Measurements from ENCODE around the gene ZNF488. TPM values are rescaled to one million over a fixed set of nuclear protein-coding genes. Genes with fewer than 3 reads are reported as not detected.
A peak's percentile ranks its signal among the peaks of the same experiment; 100 is the strongest.

Gene ZNF488
- total and polyA plus RNA-seq, 7 donors: 0.16 to 0.82 (median 0.65) TPM; not detected in 3

DNA sequence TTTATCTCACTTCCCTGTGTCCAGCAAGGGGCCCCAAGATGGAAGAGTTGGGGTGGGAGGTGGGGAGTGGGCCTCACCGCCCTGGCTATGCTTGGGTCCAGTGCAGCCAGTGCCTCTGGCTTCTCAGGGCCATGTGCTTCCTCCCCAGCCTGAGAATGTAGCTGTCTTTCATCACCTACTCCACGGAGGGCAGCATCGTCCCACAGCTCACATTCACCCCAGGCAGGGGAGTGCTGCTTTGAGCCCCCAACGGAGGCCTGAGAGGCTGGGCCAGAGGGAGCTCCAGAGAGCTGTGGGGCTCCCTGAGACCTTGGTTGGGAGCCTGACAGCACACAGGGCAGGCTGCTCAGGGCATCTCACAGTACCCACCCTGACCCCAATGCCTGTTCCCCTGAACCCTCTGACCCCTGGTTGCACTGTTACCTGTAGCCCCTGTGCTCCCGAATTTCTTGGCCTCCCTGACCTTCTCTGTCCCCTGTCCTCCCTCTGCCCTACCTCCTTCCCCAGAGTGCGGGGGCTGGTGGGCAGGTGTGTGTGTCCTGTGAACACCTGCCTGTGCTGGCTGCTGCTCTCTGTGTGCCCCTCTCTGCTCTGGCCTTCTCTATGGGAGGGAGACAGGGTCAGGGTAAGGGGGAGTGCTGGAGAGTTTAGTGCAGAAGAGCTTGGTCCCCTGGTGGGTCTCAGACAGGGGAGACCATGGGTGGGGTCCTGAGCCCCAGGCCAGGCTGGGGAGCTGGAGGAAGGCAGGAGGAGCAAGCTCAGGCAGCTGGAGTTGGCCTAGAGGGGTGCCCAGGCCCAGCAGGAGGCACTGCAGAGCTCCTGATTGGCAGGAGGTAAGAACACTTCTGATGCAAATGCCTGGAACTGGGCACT, 19.6 kb upstream of the ZNF488 start:
- Histone ChIP-seq H3K27me3 (no peaks in the 10 kb centered on the region), H3K9me3 (no peaks in the 10 kb centered on the region), H3K27ac (no peak overlapping the region), H3K36me3 (no peaks in the 10 kb centered on the region), H3K4me1 (peaks cover 0 to 21% (median 15%) of the 10 kb centered on the region in 4 donors), H3K4me3 (no peak overlapping the region)
- intact Hi-C loops (cut with DNase I): no loop called here
- TF ChIP-seq POLR2AphosphoS5 (IDR thresholded peaks at IDR 0.05) (no peak), POLR2A (IDR thresholded peaks at IDR 0.05) (no peak), CTCF (IDR thresholded peaks at IDR 0.05) (no peak), EP300 (IDR thresholded peaks at IDR 0.05) (no peak)
- DNase-seq: no peak
- WGBS, 2 donors: 80 to 86% methylated on average over 6 of the region's 6 CpGs

- H3K36me3 ChIP-seq: no peaks in the 10 kb centered on the region
- peak overlapping the region in 1 of 4 donors; percentile 28 for H3K27ac ChIP-seq
- peak; percentile 82 for DNase-seq
- no peaks in the 10 kb centered on the region for H3K9me3 ChIP-seq
- TF ChIP-seq POLR2A (IDR thresholded peaks at IDR 0.05): no peak
- TF ChIP-seq CTCF (IDR thresholded peaks at IDR 0.05): no peak
- H3K4me3 ChIP-seq: no peak overlapping the region
- 70 to 74% methylated on average over 4 of the region's 4 CpGs for WGBS, 2 donors
- intact Hi-C loops (cut with DNase I): no loop called here
- H3K27me3 ChIP-seq: no peaks in the 10 kb centered on the region
- peaks cover 0 to 21% (median 15%) of the 10 kb centered on the region in 4 donors for H3K4me1 ChIP-seq
These were observed 18.7 kb upstream of the ZNF488 start for GRCh38 chr10:47402641-47403301.

DNA sequence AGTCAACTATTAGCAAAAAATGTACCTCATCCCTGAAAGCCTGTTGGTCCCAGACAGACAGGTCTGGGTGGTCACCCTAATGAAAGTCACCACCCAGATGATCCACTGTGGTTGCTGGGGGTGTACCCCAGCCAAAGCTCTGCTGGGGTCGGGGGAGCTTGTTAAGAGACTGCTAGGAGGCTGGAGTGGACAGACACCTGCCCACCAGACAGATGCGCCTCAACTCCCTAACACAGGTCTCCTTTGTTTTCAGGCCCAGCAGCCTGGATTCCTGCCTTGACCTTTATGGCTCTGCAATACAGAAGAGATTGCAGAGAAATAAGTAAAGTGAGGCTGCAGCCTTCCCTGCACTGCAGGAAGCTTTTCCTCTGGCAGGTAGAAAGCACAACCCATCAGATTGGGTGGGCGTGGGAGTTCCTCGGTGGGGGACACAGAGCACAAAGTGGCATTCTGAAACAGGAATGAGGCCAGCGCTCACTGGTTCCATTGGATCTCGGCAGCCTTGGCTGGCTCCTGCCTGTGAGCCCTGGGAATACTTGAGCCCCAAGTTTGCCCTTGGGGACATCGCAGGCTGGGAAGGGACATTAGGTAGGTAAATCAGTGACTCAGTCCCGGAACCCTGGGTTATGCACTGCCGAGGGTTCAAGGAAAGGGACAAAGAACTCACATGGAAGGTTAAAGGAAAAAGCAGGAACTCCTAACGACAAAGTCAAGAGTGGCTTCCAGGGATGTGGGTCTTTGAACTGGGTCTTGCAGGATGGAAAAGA, 18.0 kb upstream of the ZNF488 start:
- intact Hi-C loops (cut with DNase I): no loop called here
- TF ChIP-seq POLR2AphosphoS5 (IDR thresholded peaks at IDR 0.05): no peak
- Histone ChIP-seq H3K4me3 (no peak overlapping the region), H3K9me3 (no peaks in the 10 kb centered on the region), H3K27me3 (no peaks in the 10 kb centered on the region), H3K36me3 (no peaks in the 10 kb centered on the region), H3K4me1 (peaks cover 0 to 21% (median 15%) of the 10 kb centered on the region in 4 donors), H3K27ac (no peak overlapping the region)
- no peak for DNase-seq
- WGBS, 2 donors: 85 to 93% methylated on average over 10 of the region's 10 CpGs

GRCh38 chr10:47401210-47401609, 17.1 kb upstream of the ZNF488 start:
- WGBS, 2 donors: 95 to 96% methylated on average over 4 of the region's 4 CpGs
- H3K27me3 ChIP-seq: no peaks in the 10 kb centered on the region
- intact Hi-C loops (cut with DNase I): no loop called here
- no peak overlapping the region for H3K27ac ChIP-seq
- no peak for DNase-seq
- H3K36me3 ChIP-seq: no peaks in the 10 kb centered on the region
- H3K4me3 ChIP-seq: no peak overlapping the region
- peaks cover 0 to 21% (median 15%) of the 10 kb centered on the region in 4 donors for H3K4me1 ChIP-seq
- TF ChIP-seq CTCF (IDR thresholded peaks at IDR 0.05) (no peak), POLR2A (IDR thresholded peaks at IDR 0.05) (no peak), POLR2AphosphoS5 (IDR thresholded peaks at IDR 0.05) (no peak), EP300 (IDR thresholded peaks at IDR 0.05) (no peak)
- no peaks in the 10 kb centered on the region for H3K9me3 ChIP-seq

DNA sequence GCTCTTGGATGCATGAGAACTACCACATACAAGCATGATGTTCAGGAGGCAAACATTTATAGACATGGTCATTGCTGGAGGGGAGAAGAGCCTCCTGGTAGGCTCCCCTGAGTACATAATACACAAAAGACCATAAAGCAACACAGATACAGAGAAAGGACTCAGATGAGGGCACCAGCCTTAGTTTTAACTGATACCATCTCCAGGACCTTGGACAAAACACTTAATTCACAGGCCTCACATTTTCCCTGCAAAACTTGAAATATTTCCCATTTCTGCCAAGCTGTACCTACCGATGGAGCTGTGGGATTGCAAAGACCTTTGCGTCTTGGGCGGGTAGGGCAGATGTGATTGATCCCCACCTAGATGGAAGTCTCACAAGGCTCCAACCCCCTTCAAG, 16.7 kb upstream of the ZNF488 start:
- DNase-seq: no peak
- H3K27me3 ChIP-seq: no peaks in the 10 kb centered on the region
- H3K4me3 ChIP-seq: no peak overlapping the region
- WGBS, 2 donors: 95 to 96% methylated on average over 3 of the region's 3 CpGs
- H3K9me3 ChIP-seq: no peaks in the 10 kb centered on the region
- H3K27ac ChIP-seq: no peak overlapping the region
- no peaks in the 10 kb centered on the region for H3K36me3 ChIP-seq
- intact Hi-C loops (cut with DNase I): no loop called here
- TF ChIP-seq EP300 (IDR thresholded peaks at IDR 0.05) (no peak), CTCF (IDR thresholded peaks at IDR 0.05) (no peak), POLR2AphosphoS5 (IDR thresholded peaks at IDR 0.05) (no peak), POLR2A (IDR thresholded peaks at IDR 0.05) (no peak)
- H3K4me1 ChIP-seq: peaks cover 0 to 21% (median 15%) of the 10 kb centered on the region in 4 donors
